NB4 (cell line): Measurements from ENCODE around the gene EIPR1.

ENCODE experiments used
- DNase-seq: peaks from one replicate; pipeline ENCODE4 v3.0.0; 2010; ENCODE audit warnings: low read depth
- H3K4me3 ChIP-seq: one replicate; pipeline ENCODE4 v1.5.1; 2011; ENCODE audit warnings: mild to moderate bottlenecking, low read depth, low read length, moderate library complexity
- MYC ChIP-seq: IDR thresholded peaks from 2 replicates; pipeline ENCODE4 v1.6.1; 2011; ENCODE audit warnings: low read depth, low read length
- POLR2A ChIP-seq: IDR thresholded peaks from 2 replicates; pipeline ENCODE4 v1.6.1; 2011; ENCODE audit warnings: mild to moderate bottlenecking; ENCODE audit not compliant: insufficient read length; ENCODE audit errors: extremely low read depth
- TF ChIP-seq, protein P1 (sequence below): IDR thresholded peaks from one replicate; pipeline ENCODE4 v1.5.1; 2012; ENCODE audit warnings: low read depth, low read length
- TF ChIP-seq, protein P2 (sequence below): IDR thresholded peaks from 2 replicates; pipeline ENCODE4 v1.6.1; 2011; ENCODE audit warnings: low read depth, low read length

Gene EIPR1

DNA sequence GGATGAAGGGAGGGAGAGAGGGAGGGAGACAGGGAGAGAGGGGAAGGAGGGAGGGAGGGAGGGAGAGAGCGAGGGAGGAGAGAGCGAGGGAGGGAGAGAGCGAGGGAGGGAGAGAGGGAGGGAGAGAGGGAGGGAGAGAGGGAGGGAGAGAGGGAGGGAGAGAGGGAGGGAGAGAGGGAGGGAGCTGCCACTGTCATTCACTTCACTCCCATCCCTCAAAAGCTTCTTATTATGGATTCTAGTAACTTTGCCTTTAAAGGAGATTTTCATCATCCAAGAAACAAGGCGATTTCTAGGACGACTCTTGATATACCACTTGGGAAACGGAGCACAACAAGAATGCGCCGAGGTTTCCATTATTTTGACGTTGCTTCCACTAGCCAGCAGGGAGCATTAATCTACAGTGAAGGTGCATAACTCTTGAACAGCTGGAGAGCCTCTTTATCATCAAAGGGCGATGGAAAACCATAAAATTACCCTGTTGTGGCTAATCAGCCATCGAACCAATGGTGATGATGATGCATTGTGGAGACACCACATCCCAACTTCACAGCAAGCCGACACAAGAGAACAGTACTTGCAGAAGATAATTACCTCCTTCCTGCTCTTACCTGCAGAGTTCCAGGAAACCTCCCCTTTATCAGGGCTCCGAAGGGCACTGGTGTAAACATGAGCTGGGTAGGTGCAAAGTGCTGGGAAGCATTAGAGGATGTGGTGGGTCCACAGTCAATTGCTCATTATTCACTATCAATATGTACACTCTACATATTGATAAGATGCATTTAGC is 130.5 kb downstream of the EIPR1 start:
- H3K4me3 ChIP-seq, result no peak overlapping the region
- TF ChIP-seq, protein P1, sequence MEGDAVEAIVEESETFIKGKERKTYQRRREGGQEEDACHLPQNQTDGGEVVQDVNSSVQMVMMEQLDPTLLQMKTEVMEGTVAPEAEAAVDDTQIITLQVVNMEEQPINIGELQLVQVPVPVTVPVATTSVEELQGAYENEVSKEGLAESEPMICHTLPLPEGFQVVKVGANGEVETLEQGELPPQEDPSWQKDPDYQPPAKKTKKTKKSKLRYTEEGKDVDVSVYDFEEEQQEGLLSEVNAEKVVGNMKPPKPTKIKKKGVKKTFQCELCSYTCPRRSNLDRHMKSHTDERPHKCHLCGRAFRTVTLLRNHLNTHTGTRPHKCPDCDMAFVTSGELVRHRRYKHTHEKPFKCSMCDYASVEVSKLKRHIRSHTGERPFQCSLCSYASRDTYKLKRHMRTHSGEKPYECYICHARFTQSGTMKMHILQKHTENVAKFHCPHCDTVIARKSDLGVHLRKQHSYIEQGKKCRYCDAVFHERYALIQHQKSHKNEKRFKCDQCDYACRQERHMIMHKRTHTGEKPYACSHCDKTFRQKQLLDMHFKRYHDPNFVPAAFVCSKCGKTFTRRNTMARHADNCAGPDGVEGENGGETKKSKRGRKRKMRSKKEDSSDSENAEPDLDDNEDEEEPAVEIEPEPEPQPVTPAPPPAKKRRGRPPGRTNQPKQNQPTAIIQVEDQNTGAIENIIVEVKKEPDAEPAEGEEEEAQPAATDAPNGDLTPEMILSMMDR, result no peak
- no peak for TF ChIP-seq MYC
- TF ChIP-seq POLR2A, result no peak
- TF ChIP-seq, protein P2, sequence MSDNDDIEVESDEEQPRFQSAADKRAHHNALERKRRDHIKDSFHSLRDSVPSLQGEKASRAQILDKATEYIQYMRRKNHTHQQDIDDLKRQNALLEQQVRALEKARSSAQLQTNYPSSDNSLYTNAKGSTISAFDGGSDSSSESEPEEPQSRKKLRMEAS, result no peak
- no peak for DNase-seq

DNA sequence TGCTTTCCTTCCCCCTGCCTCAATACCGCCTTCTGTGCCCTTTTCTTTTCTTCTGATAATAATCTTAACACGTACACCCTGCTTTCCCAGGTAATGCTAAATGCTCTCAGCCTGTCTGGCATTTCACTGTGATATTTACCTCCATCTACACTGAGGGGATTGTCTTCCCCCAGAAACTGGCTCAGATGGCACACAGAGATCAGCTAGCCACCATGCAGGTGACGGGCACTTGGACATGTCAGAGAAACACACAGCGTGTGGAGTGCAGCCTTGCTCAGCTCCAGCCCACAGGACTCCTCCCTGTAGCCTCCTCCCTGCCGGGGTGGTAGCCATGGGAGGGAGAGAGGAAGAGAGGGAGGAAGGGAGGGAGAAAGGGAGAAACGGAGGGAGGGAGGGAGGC is 131.2 kb downstream of the EIPR1 start:
- TF ChIP-seq POLR2A, result no peak
- TF ChIP-seq, protein P1, result no peak
- TF ChIP-seq, protein P2, result no peak
- no peak for TF ChIP-seq MYC
- H3K4me3 ChIP-seq, result no peak overlapping the region
- no peak for DNase-seq

DNA sequence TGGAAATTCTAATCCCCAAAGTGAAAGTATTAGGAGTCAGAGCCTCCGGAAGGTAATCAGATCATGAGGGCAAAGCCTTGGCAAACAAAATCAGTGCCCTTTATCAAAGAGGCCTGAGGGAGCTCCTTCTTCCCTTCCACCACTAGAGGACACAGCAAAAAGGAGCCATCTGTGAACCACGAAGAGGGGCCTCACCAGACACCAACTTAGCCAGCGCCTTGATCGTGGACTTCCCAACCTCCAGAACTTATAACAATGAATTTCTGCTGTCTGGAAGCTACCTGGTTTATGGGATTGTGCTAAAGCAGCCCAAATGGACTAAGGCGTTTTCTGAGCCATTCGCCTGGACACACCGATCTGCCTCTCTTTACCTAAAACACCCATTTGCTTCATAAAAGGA is 133.1 kb downstream of the EIPR1 start:
- DNase-seq, result no peak
- TF ChIP-seq MYC (no peak), POLR2A (no peak)
- TF ChIP-seq, protein P1, result no peak
- TF ChIP-seq, protein P2, result no peak
- H3K4me3 ChIP-seq, result no peak overlapping the region

DNA sequence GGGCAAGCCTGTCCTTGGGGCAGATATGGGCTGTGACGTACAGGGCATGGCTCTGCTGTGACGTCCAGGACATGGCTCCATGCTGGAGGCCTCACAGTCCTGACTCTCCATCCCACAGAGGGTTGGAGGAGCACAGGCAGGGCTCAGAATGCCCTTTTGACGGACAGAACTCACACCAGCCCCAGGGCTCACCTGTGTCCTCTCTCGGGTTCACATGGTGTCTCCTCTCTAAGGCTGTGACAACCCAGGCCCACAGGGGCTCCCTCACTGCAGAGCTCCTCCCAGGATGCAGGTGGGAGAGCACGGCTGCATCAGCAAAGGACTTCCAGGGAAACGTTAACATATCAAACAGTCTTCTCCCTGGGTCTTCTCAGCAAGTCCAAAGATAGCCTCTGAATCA is 133.8 kb downstream of the EIPR1 start:
- no peak overlapping the region for H3K4me3 ChIP-seq
- DNase-seq, result no peak
- TF ChIP-seq POLR2A (no peak), MYC (no peak)
- TF ChIP-seq, protein P2, result no peak
- TF ChIP-seq, protein P1, result no peak

DNA sequence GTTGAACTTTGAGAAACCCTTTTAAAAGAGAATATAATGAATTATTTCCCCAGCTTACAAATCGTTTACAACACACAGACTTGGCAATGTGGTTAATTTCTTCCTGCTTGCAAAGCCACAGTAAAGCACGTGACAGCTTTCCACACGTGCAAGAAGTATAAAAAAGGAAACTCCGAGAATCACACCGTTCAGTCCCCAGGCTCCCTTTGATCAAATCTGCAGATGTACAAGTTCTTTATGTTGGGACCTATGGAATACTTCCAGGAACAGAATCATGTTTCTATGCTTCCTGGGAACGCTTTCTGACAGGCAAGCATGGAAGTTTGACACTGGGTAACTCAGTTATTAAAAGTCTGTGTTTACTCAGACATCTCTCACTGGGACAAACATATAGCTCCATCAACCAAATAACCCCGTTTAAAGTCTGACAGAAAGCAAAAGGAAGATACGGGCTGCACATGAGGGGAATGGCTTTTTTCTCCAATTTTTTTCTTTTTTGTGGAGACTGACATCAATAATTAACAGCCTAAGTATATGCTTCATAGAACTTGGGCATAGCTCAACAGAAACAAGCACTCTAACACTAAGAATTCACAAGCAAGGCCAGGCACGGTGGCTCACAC is 134.8 kb downstream of the EIPR1 start:
- TF ChIP-seq, protein P2, result peak; percentile 99
- TF ChIP-seq, protein P1, result no peak
- peak; percentile 84 for TF ChIP-seq MYC
- no peak for TF ChIP-seq POLR2A
- peak; percentile 76 for DNase-seq
- H3K4me3 ChIP-seq, result no peak overlapping the region
